ENCODE measurements around the gene HIP1R.

HIP1R gene

DNA sequence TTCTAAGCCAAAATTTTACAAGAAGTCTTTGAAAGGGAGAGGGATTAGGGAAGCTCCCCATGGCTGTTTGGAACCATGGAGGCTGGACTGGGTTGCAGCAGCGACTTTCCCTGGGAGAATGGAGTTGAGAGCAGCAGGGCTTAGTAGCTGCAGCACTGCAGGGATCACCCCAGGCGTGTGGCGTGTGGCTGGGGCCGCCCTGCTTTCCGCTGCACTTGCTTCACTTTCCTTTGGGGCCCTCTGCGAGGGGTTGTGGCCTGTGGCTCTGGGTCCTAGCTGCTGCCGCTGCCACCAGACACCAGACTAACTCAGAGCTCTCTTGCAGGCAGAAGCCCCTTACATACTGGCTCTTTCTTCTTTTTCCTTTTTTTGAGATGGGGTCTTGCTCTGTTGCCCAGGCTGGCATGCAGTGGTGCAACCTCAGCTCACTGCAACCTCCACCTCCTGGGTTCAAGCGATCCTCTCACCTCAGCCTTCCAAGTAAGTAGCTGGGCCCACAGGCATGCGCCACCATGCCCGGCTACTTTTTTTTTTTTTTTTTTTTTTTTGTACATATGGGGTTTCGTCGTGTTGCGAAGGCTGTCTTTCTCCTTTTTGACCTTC is 35.5 kb upstream of the HIP1R start:
- CTCF ChIA-PET, result interaction anchor here (0.9 to 1.5 kb wide), 2 partner anchors 9 to 17 kb away, joined by 3 to 4 read pairs; no protein-coding TSS in a partner anchor
- TF ChIP-seq ZNF121 (tag by site-specific recombination; IDR thresholded peaks at IDR 0.05) (peak; percentile 84; the same call in 1 of the 2 replicates), ZNF514 (tag by site-specific recombination; IDR thresholded peaks at IDR 0.05) (no peak), ZNF138 (tag by site-specific recombination; IDR thresholded peaks at IDR 0.05; ENCODE audit: borderline replicate concordance) (no peak), ZNF184 (tag by site-specific recombination; IDR thresholded peaks at IDR 0.05) (no peak), ZNF274 (IDR thresholded peaks at IDR 0.05; ENCODE audit: low read length) (no peak), ZNF274 (tag by site-specific recombination; IDR thresholded peaks at IDR 0.05; ENCODE audit: borderline replicate concordance) (no peak), ZNF23 (tag by site-specific recombination; IDR thresholded peaks at IDR 0.05; ENCODE audit: borderline replicate concordance) (no peak), ZNF366 (tag by site-specific recombination; conservative IDR thresholded peaks at IDR 0.05) (no peak), ZNF558 (tag by site-specific recombination; IDR thresholded peaks at IDR 0.05) (no peak), ELK4 (IDR thresholded peaks at IDR 0.05; ENCODE audit: borderline replicate concordance, low read depth, low read length) (no peak), TRIM28 (IDR thresholded peaks at IDR 0.05; ENCODE audit: borderline replicate concordance, low read length) (no peak), ZIC2 (tag by site-specific recombination; IDR thresholded peaks at IDR 0.05) (peak; percentile 58), ZNF639 (tag by site-specific recombination; IDR thresholded peaks at IDR 0.05) (no peak), ZNF792 (tag by site-specific recombination; IDR thresholded peaks at IDR 0.05) (no peak), BCL11A (tag by site-specific recombination; IDR thresholded peaks at IDR 0.05; ENCODE audit: low read depth) (no peak), ZNF600 (tag by site-specific recombination; IDR thresholded peaks at IDR 0.05) (no peak), ZNF544 (tag by site-specific recombination; IDR thresholded peaks at IDR 0.05) (no peak), ZBTB8A (tag by site-specific recombination; IDR thresholded peaks at IDR 0.05) (no peak), AEBP2 (tag by site-specific recombination; IDR thresholded peaks at IDR 0.05; ENCODE audit: borderline replicate concordance) (no peak)

DNA sequence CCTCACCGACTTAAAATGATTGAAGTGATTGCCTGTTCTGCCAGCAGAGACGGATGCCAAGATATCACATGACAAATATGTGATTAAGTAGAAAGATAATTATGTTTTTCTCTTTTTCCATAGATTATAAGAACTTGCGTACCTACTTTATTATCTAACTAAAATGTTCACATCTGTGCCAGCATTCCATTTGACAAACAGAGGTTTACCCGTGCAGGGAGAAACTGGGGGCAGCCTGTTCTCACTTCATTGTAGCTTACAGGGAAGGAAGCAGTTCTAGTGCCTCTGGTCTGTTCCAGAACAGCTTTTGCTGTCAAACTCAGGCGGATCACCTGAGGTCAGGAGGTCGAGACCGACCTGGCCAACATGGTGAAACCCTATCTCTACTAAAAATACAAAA is 31.3 kb upstream of the HIP1R start:
- no peak overlapping the region for H3K4me3 ChIP-seq (ENCODE audit: low read depth, low read length)
- TF ChIP-seq ZFP37 (tag by site-specific recombination; IDR thresholded peaks at IDR 0.05) (no peak), ZBTB48 (tag by site-specific recombination; IDR thresholded peaks at IDR 0.05) (no peak), ZFHX2 (tag by site-specific recombination; conservative IDR thresholded peaks at IDR 0.05) (no peak), ZNF214 (tag by site-specific recombination; IDR thresholded peaks at IDR 0.05; ENCODE audit: borderline replicate concordance) (no peak), ZNF600 (tag by site-specific recombination; IDR thresholded peaks at IDR 0.05) (peak; percentile 77), ZBTB1 (tag by site-specific recombination; IDR thresholded peaks at IDR 0.05) (no peak), ZNF274 (IDR thresholded peaks at IDR 0.05; ENCODE audit: low read length) (no peak), ZNF274 (tag by site-specific recombination; IDR thresholded peaks at IDR 0.05; ENCODE audit: borderline replicate concordance) (no peak), PRDM6 (tag by site-specific recombination; IDR thresholded peaks at IDR 0.05) (peak; percentile 88), ZNF548 (tag by site-specific recombination; IDR thresholded peaks at IDR 0.05) (no peak), RBAK (tag by site-specific recombination; IDR thresholded peaks at IDR 0.05) (no peak)
- TF ChIP-seq, protein P1, sequence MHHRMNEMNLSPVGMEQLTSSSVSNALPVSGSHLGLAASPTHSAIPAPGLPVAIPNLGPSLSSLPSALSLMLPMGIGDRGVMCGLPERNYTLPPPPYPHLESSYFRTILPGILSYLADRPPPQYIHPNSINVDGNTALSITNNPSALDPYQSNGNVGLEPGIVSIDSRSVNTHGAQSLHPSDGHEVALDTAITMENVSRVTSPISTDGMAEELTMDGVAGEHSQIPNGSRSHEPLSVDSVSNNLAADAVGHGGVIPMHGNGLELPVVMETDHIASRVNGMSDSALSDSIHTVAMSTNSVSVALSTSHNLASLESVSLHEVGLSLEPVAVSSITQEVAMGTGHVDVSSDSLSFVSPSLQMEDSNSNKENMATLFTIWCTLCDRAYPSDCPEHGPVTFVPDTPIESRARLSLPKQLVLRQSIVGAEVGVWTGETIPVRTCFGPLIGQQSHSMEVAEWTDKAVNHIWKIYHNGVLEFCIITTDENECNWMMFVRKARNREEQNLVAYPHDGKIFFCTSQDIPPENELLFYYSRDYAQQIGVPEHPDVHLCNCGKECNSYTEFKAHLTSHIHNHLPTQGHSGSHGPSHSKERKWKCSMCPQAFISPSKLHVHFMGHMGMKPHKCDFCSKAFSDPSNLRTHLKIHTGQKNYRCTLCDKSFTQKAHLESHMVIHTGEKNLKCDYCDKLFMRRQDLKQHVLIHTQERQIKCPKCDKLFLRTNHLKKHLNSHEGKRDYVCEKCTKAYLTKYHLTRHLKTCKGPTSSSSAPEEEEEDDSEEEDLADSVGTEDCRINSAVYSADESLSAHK (tag by site-specific recombination; IDR thresholded peaks at IDR 0.05), result no peak

More for the DNA sequence above, 35.5 kb upstream of the HIP1R start:
- no peak overlapping the region for H3K4me3 ChIP-seq (ENCODE audit: low read depth, low read length)
- H3K9me3 ChIP-seq (ENCODE audit: control insufficient read depth, insufficient read depth, low read depth, low read length), result no peaks in the 10 kb centered on the region
- POLR2A ChIA-PET, result interaction anchor here (0.6 kb wide), 1 partner anchor 43 kb away, joined by 3 read pairs; no protein-coding TSS in a partner anchor
- no peaks in the 10 kb centered on the region for H3K4me1 ChIP-seq (ENCODE audit: control insufficient read depth, insufficient read depth, low read length)
- no peak overlapping the region for H3K27ac ChIP-seq (ENCODE audit: extremely low read depth, low read depth, low read length)
- no peaks in the 10 kb centered on the region for H3K36me3 ChIP-seq (ENCODE audit: control insufficient read depth in 2 of 2, insufficient read depth in 1 of 2, low read length in 2 of 2)

More for the DNA sequence above, 31.3 kb upstream of the HIP1R start:
- POLR2A ChIA-PET, result no interaction called here
- CTCF ChIA-PET, result interaction anchor here (0.6 to 4.6 kb wide), 2 partner anchors 10 to 14 kb away, joined by 6 to 39 read pairs; no protein-coding TSS in a partner anchor
- Histone ChIP-seq H3K27ac (ENCODE audit: extremely low read depth, low read depth, low read length) (no peak overlapping the region), H3K4me1 (ENCODE audit: control insufficient read depth, insufficient read depth, low read length) (no peaks in the 10 kb centered on the region), H3K36me3 (ENCODE audit: control insufficient read depth in 2 of 2, insufficient read depth in 1 of 2, low read length in 2 of 2) (no peaks in the 10 kb centered on the region; a peak in 1 of 3 replicates), H3K9me3 (ENCODE audit: control insufficient read depth, insufficient read depth, low read depth, low read length) (no peaks in the 10 kb centered on the region)

Data from HEK293 (cell line).